Stimulated activated CD4-positive, alpha-beta T cell treated with anti-CD3 and anti-CD28 coated beads, Interleukin-12 subunit alpha, Interleukin-12 subunit beta, amount 100 ng/mL, for 4 hours (primary cell): ENCODE data around the gene ZNF486.
"Not testable (repeated sequence)": the region's sequence is repeated elsewhere in the genome, so short reads cannot be mapped to it uniquely, and the experiment has no call there.

Experiments used
- DNase-seq: peaks from one replicate; pipeline ENCODE4 v3.0.0-alpha.2; 2020

ZNF486 gene

DNA sequence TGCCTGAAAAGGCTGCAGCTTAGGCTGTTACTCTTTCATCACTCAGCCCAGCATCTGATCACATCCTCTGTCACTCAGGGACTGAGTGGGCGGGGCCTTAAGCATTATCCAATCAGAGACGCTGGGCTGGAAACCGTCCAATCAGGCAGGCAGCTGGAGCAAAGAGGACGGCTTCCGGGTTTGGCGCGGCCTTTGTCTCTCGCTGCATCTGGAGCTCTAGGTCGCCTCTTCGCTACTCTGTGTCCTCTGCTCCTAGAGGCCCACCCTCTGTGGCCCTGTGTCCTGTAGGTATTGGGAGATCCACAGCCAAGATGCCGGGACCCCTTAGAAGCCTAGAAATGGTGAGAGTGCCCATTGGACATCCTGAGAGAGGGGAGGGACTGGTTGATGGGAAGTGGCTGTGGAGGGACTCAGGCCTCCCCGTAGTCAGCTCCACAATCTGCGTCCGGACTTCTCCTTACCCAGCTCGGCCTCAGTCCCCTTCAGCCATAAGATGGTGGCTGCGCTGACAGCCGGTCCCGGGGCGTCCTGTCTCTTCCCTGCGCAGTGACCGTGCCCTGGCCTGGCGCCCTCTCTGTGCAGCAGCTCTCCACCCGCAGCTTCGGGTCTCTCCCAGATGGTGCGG, at the start of gene ZNF486:
ZNF486 (plus strand) TSS at position 195 of the 625 bp plus-strand sequence; CDS start at position 312, 117 bp downstream.
- DNase-seq, result peak; percentile 81

DNA sequence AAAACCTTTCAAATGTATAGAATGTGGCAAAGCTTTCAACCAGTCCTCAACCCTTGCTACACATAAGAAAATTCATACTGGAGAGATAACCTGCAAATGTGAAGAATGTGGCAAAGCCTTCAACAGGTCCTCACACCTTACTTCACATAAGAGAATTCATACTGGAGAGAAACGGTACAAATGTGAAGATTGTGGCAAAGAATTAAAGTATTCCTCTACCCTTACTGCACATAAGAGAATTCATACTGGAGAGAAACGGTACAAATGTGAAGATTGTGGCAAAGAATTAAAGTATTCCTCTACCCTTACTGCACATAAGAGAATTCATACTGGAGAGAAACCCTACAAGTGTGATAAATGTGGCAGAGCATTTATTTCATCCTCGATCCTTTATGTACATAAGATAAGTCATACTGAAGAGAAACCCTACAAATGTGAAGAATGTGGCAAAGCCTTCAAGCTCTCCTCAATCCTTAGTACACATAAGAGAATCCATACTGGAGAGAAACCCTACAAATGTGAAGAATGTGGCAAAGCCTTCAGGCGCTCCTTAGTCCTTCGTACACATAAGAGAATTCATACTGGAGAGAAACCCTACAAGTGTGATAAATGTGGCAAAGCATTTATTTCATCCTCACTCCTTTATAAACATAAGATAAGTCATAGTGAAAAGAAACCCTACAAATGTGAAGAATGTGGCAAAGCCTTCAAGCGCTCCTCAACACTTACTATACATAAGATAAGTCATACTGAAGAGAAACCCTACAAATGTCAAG, 48.8 kb upstream of the ZNF486 start:
- not testable (repeated sequence) for DNase-seq

DNA sequence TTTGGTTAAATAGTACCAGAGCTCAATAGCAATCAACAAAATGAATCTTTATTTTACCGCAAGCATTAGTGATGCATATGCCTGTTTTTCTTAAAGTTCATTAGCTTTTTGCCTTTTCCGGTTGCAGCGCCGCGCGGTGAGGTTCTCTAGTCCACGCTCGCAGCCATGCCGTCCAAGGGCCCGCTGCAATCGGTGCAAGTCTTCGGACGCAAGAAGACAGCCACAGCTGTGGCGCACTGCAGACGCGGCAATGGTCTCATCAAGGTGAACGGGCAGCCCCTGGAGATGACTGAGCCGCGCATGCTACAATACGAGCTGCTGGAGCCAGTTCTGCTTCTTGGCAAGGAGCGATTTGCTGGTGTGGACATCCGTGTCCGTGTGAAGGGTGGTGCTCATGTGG, 42.1 kb upstream of the ZNF486 start:
- no peak for DNase-seq

DNA sequence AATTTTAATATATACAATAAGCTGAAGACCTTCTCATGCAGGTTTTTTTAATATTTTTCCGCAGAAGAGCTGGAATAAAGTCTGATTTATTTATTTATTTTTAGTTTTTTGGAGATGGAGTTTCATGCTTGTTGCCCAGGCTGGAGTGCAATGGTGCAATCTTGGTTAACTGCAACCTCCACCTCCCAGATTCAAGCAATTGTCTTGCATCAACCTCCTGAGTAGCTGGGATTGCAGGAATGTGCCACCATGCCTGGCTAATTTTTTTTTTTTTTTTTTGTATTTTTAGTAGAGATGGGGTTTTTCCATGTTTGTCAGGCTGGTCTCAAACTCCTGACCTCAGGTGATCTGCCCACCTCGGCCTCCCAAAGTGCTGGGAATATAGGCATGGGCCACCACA, 34.1 kb upstream of the ZNF486 start:
- DNase-seq, result not testable (repeated sequence)

DNA sequence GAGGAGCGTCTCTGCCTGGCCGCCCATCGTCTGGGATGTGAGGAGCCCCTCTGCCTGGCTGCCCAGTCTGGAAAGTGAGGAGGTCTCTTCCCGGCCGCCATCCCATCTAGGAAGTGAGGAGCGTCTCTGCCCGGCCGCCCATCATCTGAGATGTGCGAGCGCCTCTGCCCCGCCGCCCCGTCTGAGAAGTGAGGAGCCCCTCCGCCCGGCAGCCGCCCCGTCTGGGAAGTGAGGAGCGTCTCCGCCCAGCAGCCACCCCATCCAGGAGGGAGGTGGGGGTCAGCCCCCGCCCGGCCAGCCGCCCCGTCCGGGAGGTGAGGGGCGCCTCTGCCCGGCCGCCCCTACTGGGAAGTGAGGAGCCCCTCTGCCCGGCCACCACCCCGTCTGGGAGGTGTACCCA, 29.3 kb upstream of the ZNF486 start:
- DNase-seq, result not testable (repeated sequence)

DNA sequence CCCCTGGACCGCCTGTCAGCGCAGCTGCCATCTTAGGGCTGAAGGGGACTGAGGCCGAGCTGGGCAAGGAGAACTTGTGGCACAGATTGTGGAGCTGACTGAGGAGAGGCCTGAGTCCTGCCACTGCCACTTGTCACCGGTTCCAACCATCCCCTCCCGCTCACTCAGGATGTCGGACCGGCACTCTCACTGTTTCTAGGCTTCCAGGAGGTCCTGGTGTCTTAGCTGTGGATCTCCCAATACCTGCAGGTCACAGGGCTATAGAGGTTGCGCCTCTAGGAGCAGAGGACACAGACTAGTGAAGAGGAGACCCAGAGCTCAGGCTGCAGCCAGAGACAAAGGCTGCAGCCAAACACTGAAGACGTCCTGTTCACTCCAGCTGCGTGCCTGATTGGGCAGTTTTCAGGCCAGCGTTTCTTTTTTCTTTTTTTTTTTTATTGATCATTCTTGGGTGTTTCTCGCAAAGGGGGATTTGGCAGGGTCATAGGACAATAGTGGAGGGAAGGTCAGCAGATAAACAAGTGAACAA, 15.3 kb upstream of the ZNF486 start:
- DNase-seq, result no peak

DNA sequence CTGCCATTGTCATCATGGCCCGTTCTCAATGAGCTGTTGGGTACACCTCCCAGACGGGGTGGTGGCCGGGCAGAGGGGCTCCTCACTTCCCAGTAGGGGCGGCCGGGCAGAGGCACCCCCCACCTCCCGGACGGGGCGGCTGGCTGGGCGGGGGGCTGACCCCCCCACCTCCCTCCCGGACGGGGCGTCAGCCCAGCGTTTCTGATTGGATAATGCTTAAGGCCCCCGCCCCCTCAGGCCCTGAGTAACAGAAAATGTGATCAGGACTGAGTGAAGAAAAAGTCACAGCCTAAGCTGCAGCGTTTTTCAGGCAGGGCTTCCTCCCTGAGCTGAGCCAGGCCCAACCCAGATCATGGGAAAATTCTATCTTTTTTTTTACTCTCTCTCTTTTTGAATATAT, 14.5 kb upstream of the ZNF486 start:
- DNase-seq, result not testable (repeated sequence)

DNA sequence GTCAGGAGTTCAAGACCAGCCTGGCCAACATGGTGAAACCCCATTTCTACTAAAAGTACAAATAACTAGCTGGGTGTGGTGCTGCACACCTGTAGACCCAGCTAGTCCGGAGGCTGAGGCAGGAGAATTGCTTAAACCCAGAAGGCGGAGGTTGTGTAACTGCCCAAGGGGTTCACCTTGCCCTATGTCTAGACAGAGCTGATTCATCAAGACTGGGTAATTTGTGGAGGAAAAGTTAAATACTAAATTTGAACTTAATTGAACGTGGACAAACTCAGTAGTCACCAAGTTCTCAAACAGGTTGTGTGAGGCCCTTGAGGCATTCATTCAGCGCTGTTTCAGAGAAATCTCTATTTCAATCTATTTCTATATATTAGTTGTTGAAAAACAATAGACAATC, 13.7 kb upstream of the ZNF486 start:
- no peak for DNase-seq

DNA sequence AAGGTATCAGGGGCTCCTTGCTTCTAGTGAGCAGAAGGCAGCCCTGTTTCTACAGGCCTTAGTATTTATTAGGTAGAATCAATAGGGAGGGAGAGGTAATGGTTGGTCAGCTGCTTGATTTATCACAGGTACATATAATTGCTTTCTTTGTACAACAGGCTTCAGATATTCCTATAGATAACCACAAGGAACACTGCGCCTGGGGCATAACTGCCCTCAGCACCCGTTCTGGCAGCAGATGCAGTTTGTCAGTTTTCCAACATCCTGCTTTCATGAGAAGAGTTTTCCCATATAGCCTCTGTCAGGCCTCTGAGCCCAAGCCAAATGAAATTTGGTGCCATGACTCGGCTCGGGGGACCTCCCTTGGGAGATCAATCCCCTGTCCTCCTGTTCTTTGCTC, 12.4 kb upstream of the ZNF486 start:
- DNase-seq, result no peak

DNA sequence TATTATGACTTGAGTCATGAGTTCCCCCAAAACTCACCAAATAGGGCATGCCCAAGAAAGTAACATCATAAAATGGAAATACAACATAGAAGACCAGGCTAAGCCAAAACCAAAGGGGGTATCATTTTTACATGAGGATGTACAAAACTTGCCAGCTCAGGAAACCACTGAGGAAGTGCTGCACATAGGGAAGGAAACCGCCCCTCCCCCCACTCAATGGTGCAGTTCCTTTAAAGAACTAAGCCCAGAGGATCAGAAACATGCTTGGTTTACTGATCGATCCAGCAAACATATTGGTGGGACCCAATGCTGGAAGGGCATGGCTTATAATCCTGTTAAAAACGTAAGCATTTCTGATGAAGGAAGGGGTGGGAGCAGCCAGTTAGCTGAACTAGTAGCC, 4.2 kb upstream of the ZNF486 start:
- DNase-seq, result no peak

DNA sequence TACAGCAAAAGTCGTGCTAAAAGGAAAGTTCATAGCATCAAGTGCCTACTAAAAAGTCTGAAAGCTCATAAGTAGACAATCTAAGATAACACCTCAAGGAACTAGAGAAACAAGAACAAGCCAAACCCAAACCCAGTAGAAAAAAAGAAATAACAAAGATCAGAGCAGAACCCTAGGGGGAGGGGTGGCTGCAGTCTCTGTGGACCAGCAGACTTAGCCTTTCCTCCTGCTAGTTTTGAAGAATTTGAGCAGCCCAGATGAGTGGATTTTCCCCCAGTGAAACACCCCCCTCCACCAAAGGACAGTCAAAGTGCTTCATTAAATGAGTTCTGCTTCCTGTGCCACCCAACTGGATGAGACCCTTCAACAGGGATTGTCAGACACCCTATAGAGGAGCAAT, 2.6 kb upstream of the ZNF486 start:
- DNase-seq, result no peak

DNA sequence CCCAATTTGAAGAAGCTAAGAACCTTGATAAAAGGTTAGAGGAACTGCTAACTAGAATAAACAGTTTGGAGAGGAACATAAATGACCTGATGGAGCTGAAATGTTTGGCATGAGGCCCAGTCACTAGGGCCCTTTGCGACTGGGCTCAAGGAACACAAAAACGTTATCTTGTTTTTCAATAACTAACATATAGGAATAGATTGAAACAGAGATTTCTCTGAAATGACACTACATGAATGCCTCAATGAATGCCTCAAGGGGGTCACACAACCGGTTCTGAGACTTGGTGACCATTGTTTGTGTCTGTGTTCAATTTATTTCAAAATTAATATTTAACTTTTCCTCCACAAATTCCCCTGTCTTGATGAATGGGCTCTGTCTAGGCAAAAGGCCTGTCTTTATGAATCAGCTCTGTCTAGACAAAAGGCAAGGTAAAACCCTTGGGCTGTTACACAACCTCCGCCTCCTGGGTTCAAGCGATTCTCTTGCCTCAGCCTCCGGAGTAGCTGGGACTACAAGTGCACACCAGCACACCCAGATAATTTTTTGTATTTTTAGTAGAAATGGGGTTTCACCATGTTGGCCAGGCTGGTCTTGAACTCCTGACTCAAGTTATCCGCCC, 932 bp upstream of the ZNF486 start:
- DNase-seq, result no peak

DNA sequence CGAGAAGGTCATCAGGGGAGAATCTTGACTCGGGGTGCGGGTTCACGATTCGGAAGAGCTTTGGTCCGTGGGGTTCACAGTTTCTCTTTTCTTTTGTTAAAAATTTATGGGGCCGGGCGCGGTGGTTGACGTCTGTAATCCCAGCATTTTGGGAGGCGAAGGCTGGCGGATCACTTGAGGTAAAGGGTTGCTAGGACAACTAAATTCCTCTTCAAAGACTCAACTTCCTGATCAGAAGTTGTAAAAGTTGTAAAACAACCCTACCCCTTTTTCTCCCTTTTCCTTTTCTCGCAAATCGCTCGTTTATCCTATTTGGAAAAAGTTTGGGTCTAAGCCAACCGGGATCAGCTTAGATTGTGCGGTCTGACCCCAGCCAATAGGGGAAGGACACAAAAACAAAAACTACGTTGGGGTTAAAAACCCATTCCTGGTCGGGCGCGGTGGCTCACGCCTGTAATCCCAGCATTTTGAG, 673 bp downstream of the ZNF486 start:
- DNase-seq, result no peak

DNA sequence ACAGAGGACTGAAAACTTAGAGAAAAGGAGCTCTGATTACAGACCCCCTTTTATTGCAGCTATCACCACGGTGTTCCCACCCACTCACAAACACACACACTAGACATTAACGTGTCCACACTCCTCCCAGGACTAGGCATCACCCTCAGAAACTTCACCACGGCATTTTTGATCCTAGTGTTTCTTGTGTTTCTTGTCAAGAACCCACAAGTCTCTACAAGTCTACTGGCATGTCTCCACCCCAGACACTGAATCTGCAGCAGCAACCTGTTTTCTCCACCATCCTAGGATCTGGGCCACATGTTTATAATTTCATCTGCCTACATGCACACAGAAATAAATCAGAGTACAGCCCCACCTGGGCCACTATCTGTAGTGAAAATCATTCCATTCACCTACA, 4.3 kb downstream of the ZNF486 start:
- DNase-seq, result no peak

DNA sequence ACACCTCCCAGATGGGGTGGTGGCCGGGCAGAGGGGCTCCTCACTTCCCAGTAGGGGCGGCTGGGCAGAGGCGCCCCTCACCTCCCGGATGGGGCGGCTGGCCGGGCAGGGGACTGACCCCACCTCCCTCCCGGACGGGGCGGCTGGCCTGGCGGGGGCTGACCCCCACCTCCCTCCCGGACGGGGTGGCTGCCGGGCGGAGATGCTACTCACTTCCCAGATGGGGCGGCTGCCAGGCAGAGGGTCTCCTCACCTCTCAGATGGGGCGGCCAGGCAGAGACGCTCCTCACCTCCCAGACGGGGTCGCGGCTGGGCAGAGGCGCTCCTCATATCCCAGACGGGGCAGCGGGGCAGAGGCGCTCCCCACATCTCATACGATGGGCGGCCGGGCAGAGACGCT, 8.8 kb downstream of the ZNF486 start:
- DNase-seq, result not testable (repeated sequence)

DNA sequence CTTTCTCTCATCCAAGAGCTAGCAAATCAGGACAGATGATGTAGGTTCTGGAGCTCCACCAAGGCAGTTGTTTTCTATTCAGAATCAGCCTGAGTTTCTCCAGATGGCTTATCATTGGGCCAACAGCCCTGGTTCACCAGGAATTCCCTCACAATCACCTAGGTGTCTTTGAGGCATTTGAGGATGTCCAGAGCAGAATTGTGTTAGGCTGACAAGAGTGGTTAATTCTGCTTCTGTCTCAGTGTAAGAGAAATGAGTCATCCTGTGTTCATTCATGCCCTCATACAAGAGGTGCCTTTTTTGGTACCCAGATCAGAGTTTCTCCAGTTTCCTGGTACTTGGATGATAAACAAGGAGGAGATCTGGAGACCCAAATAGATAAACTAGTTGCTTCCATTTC, 12.9 kb downstream of the ZNF486 start:
- not testable (repeated sequence) for DNase-seq

DNA sequence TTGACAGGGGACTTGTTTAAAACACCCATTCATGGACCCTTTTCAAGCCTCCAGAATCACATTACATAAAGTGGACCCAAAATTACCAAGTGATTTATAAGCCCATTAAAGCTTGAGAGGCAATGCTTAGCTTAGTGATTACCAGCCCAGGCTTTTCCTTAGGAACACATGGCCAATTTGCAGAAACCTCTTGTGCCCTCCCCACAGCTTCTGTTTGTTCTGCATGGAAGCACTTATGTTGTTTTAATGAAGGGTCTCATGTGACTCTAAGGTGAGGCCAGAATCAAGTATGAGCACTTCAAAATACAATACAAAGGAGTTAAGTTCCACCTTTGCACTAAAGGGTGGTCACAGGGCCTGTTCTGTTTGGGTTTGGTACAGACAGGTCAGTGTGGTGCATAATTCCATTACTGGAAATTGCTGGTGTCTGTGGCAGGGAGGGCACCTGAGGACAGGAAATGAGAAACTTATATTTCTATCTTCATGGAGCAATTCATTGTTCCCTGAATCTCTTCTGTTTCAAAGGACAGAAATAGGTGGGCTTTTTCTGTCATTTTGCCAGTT, 15.3 kb downstream of the ZNF486 start:
- DNase-seq, result no peak

DNA sequence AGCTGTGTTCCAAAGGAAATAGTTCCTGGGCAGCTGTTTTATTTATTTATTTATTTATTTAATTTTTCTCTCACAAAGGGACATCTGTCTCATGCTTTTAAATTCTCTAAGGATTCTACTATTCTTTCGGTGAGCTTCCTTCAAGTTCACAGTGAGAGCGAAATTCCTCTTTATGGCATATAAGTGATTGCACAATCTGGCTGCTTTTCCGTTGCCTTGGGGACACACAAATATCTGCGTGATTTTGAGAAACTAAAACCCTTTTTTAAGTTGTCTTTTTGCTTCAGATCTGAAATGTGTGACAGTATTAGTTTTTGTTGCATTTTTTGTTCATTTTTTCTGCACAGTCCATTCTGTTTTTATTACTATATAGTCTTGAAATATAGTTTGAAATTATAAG, 19.2 kb downstream of the ZNF486 start:
- no peak for DNase-seq

DNA sequence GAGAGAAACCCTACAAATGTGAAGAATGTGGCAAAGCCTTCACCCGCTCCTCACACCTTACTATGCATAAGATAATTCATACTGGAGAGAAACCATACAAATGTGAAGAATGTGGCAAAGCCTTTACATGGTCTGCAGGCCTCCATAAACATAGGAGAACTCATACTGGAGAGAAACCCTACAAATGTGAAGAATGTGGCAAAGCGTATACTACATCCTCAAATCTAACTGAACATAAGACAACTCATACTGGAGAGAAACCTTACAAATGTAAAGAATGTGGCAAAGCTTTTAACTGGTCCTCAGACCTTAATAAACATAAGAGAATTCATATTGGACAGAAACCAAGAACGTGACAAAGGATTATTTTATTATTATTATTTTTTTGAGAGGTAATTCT, 30.7 kb downstream of the ZNF486 start:
- no peak for DNase-seq

DNA sequence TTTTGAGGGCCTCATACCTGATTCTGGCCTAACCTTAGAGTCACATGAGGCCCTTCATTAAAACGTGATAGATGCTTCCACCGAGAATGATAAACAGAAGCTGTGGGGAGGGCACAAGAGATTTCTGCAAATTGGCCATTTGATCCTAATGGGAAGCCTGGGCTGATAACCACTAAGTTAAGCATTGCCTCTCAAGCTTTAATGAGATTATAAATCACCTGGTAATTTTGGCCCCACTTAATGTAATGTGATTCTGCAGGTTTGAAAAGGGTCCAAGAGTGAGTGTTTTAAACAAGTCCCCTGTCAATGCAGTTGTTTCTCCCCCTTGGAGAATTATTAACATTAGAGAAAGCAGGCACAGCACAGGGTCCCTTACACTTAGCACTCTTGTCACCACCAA, 42.0 kb downstream of the ZNF486 start:
- no peak for DNase-seq

DNA sequence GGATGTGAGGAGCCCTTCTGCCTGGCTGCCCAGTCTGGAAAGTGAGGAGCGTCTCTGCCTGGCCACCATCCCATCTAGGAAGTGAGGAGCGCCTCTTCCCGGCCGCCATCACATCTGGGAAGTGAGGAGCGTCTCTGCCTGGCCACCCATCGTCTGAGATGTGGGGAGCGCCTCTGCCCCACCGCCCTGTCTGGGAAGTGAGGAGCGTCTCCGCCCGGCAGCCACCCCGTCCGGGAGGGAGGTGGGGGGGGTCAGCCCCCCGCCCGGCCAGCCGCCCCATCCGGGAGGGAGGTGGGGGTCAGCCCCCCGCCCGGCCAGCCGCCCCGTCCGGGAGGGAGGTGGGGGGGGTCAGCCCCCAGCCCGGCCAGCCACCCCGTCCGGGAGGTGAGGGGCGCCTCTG, 47.4 kb downstream of the ZNF486 start:
- not testable (repeated sequence) for DNase-seq

DNA sequence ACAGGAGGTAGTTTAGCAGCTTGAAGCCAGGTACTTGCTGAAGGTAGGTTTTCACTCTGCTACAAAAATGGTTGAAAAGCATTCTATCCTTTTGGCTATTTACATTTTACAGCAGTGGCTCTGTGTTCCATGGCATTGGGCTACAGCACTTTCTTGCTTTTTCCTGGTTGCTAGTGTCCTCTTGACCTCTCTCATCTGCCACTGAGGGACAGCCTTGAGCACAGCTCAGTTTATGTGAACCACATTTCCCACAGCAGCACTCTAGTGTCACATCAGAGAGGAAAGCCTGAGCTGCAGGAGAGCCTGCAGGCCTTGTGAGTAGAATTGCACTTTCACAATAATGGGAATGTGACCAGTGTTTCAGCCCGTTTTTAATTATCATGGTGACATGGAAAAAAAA, 54.6 kb downstream of the ZNF486 start:
- DNase-seq, result not testable (repeated sequence)

DNA sequence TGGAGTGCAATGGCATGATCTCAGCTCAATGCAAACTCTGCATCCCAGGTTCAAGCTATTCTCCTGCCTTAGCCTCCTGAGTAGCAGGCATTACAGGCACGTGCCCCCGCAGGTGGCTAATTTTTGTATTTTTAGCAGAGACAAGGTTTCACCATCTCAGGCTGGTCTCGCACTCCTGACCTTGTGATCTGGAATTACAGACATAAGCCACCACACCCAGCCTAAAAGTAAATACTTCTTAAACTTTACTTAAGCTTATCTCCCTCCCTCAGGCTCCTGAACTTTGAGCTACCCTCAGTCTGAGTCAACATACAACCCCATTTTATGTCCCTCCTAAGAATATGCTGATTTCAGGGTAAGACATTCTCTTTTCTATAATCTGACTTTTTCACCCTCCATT, 66.1 kb downstream of the ZNF486 start:
- no peak for DNase-seq

DNA sequence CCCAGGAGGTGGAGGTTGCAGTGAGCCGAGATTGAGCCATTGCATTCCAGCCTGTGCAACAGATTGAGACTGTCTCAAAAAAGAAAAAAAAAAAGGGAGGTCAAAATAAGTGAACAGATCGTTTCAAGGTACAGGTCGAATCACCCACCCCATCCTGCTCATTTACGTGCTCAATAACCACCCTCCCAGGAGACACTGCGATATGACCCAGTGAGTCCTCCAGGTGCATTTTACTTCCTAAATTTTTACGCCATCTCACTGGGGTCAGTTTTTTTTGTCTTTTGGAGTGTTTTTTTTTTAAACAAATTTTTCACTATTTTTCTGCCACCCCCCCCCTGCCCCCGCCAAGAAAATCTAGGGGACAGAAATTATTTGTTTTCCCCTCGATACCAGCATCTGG, 68.1 kb downstream of the ZNF486 start:
- DNase-seq, result no peak
